Lower leg skin (tissue), 3 donors: ENCODE results near the gene CATSPER1.

ENCODE experiments used
- POLR2A ChIP-seq, 2 donors: fragments of 450-650 bp; IDR thresholded peaks; one replicate each; pipeline ENCODE4 v1.6.1; 2016 to 2017; ENCODE audit warnings: antibody characterized with exemption in 2 of 2, mild to moderate bottlenecking in 1 of 2, moderate library complexity in 1 of 2
- TF ChIP-seq, protein P1 (sequence below), 3 donors: fragments of 450-650 bp; IDR thresholded peaks; one replicate each; pipeline ENCODE4 v1.5.1; 2016; ENCODE audit warnings: antibody characterized with exemption in 3 of 3, mild to moderate bottlenecking in 3 of 3, moderate library complexity in 2 of 3

DNA sequence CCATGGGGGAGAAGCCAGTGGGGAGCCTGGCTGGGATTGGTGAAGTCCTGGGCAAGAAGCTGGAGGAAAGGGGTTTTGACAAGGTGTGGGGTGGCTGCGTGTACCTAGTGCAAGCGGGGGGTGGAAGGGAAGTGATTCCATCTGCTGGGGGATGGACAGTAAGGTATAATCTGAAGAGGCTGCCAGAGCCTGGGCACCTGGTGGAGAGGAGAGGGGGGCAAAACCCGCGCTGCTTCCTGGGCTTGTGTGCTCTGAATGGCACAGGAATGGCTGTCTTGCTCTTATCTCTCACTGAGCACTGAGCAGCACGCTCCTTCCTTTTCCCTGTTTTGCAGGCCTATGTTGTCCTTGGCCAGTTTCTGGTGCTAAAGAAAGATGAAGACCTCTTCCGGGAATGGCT, 23.0 kb downstream of the CATSPER1 start:
- TF ChIP-seq POLR2A (IDR thresholded peaks at IDR 0.05), result no peak
- TF ChIP-seq, protein P1, sequence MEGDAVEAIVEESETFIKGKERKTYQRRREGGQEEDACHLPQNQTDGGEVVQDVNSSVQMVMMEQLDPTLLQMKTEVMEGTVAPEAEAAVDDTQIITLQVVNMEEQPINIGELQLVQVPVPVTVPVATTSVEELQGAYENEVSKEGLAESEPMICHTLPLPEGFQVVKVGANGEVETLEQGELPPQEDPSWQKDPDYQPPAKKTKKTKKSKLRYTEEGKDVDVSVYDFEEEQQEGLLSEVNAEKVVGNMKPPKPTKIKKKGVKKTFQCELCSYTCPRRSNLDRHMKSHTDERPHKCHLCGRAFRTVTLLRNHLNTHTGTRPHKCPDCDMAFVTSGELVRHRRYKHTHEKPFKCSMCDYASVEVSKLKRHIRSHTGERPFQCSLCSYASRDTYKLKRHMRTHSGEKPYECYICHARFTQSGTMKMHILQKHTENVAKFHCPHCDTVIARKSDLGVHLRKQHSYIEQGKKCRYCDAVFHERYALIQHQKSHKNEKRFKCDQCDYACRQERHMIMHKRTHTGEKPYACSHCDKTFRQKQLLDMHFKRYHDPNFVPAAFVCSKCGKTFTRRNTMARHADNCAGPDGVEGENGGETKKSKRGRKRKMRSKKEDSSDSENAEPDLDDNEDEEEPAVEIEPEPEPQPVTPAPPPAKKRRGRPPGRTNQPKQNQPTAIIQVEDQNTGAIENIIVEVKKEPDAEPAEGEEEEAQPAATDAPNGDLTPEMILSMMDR (IDR thresholded peaks at IDR 0.05), result no peak
